ENCODE results near the gene UMAD1. TPM values are rescaled to one million over a fixed set of nuclear protein-coding genes. Genes with fewer than 3 reads are reported as not detected.

UMAD1 gene
- polyA plus RNA-seq, 1 of the 3 experiments (the other 2 are of a cell fraction): 13.9 TPM

- H3K9me2 ChIP-seq: no peaks in the 10 kb centered on the region
- H3K79me2 ChIP-seq (ENCODE audit: insufficient read depth): no peaks in the 10 kb centered on the region
- H3K4me1 ChIP-seq (ENCODE audit: control insufficient read depth in 1 of 2, insufficient read depth in 2 of 2, low read depth in 1 of 2, low read length in 1 of 2): peaks cover 5 to 9% of the 10 kb centered on the region in 2 experiments; a peak in 2 of 4 replicates
- H3K27me3 ChIP-seq (ENCODE audit: insufficient read depth): no peaks in the 10 kb centered on the region
- CTCF ChIA-PET: no interaction called here
- no peaks in the 10 kb centered on the region for H3K36me3 ChIP-seq (replicated peaks in 1 of 2; ENCODE audit: control insufficient read depth in 1 of 2, insufficient read depth in 2 of 2, low read length in 1 of 2)
- DNase-seq: no peak
- no peaks in the 10 kb centered on the region for H4K20me1 ChIP-seq (ENCODE audit: insufficient read depth)
- no peak overlapping the region for H2AFZ ChIP-seq (ENCODE audit: low read depth)
- H3K4me2 ChIP-seq: no peak overlapping the region
- WGBS (ENCODE audit: low lambda C conversion rate): 94% methylated on average over 2 of the region's 2 CpGs
- H3K27ac ChIP-seq (ENCODE audit: low read depth in 2 of 2, low read length in 1 of 2): no peak overlapping the region
- TF ChIP-seq RXRA (IDR thresholded peaks at IDR 0.05; ENCODE audit: borderline replicate concordance, low read depth) (no peak), MXI1 (IDR thresholded peaks at IDR 0.05; ENCODE audit: low read depth, low read length) (no peak), USF2 (IDR thresholded peaks at IDR 0.05; ENCODE audit: borderline replicate concordance, low read depth, low read length) (no peak), JUND (IDR thresholded peaks at IDR 0.05) (no peak), CHD2 (IDR thresholded peaks at IDR 0.05; ENCODE audit: low read length, partially characterized antibody) (no peak), EZH2phosphoT487 (IDR thresholded peaks at IDR 0.05; ENCODE audit: borderline replicate concordance, low read depth) (no peak), PBX3 (IDR thresholded peaks at IDR 0.05) (no peak), FOSL2 (IDR thresholded peaks at IDR 0.05; ENCODE audit: borderline replicate concordance, low read depth) (no peak)
- H3K9ac ChIP-seq: no peak overlapping the region
- peaks cover 4% of the 10 kb centered on the region for H3F3A ChIP-seq (replicated peaks; ENCODE audit: insufficient read depth)
- no peak overlapping the region for H3K4me3 ChIP-seq (ENCODE audit: low read depth in 2 of 2, low read length in 1 of 2)
- POLR2A ChIA-PET: no interaction called here
- no peaks in the 10 kb centered on the region for H3K9me3 ChIP-seq
These were observed 152.7 kb downstream of the UMAD1 start for GRCh38 chr7:7793249-7793648.

- Histone ChIP-seq H3K9me3 (no peaks in the 10 kb centered on the region), H3F3A (replicated peaks; ENCODE audit: insufficient read depth) (peaks cover 4% of the 10 kb centered on the region), H3K4me2 (no peak overlapping the region), H4K20me1 (ENCODE audit: insufficient read depth) (no peaks in the 10 kb centered on the region), H3K4me1 (ENCODE audit: control insufficient read depth in 1 of 2, insufficient read depth in 2 of 2, low read depth in 1 of 2, low read length in 1 of 2) (peaks cover 9 to 10% of the 10 kb centered on the region in 2 experiments; a peak in 3 of 4 replicates), H3K9ac (no peak overlapping the region), H3K4me3 (ENCODE audit: low read depth in 2 of 2, low read length in 1 of 2) (no peak overlapping the region), H3K27me3 (ENCODE audit: insufficient read depth) (no peaks in the 10 kb centered on the region), H2AFZ (ENCODE audit: low read depth) (no peak overlapping the region), H3K27ac (ENCODE audit: low read depth in 2 of 2, low read length in 1 of 2) (no peak overlapping the region), H3K79me2 (ENCODE audit: insufficient read depth) (no peaks in the 10 kb centered on the region), H3K9me2 (no peaks in the 10 kb centered on the region), H3K36me3 (replicated peaks in 1 of 2; ENCODE audit: control insufficient read depth in 1 of 2, insufficient read depth in 2 of 2, low read length in 1 of 2) (no peaks in the 10 kb centered on the region)
- CTCF ChIA-PET: no interaction called here
- POLR2A ChIA-PET: no interaction called here
- TF ChIP-seq TCF12 (IDR thresholded peaks at IDR 0.05) (peak; percentile 25; the same call in 1 of the 2 replicates), RAD21 (IDR thresholded peaks at IDR 0.05; ENCODE audit: low read length) (no peak)
- 82% methylated on average over 1 of the region's 1 CpG for whole genome bisulfite sequencing (ENCODE audit: low lambda C conversion rate)
- DNase-seq: no peak
These were observed 153.4 kb downstream of the UMAD1 start for GRCh38 chr7:7793921-7794320.

- no peak overlapping the region for H3K4me3 ChIP-seq (ENCODE audit: low read depth in 2 of 2, low read length in 1 of 2)
- 90% methylated on average over 2 of the region's 2 CpGs for WGBS (ENCODE audit: low lambda C conversion rate)
- H2AFZ ChIP-seq (ENCODE audit: low read depth): no peak overlapping the region
- H3K4me2 ChIP-seq: no peak overlapping the region; the same call in 1 of the 2 replicates
- H3K9me3 ChIP-seq: no peaks in the 10 kb centered on the region
- peak overlapping the region in 1 of 2 experiments; percentile 27; a peak in 2 of 4 replicates for H3K27ac ChIP-seq (ENCODE audit: low read depth in 2 of 2, low read length in 1 of 2)
- peaks cover 9 to 15% of the 10 kb centered on the region in 2 experiments; a peak in 3 of 4 replicates for H3K4me1 ChIP-seq (ENCODE audit: control insufficient read depth in 1 of 2, insufficient read depth in 2 of 2, low read depth in 1 of 2, low read length in 1 of 2)
- no peak overlapping the region for H3K9ac ChIP-seq
- H3F3A ChIP-seq (replicated peaks; ENCODE audit: insufficient read depth): peaks cover 4% of the 10 kb centered on the region
- no peak for DNase-seq
- no peaks in the 10 kb centered on the region for H3K9me2 ChIP-seq
- no peaks in the 10 kb centered on the region for H3K27me3 ChIP-seq (ENCODE audit: insufficient read depth)
- no peaks in the 10 kb centered on the region for H4K20me1 ChIP-seq (ENCODE audit: insufficient read depth)
- no peaks in the 10 kb centered on the region for H3K79me2 ChIP-seq (ENCODE audit: insufficient read depth)
- ChIA-PET POLR2A (no interaction called here), CTCF (interaction anchor here (1.1 kb wide), 1 partner anchor 10 kb away, joined by 3 read pairs; no protein-coding TSS in a partner anchor)
- no peaks in the 10 kb centered on the region for H3K36me3 ChIP-seq (replicated peaks in 1 of 2; ENCODE audit: control insufficient read depth in 1 of 2, insufficient read depth in 2 of 2, low read length in 1 of 2)
- TF ChIP-seq JUND (IDR thresholded peaks at IDR 0.05) (no peak), GABPA (IDR thresholded peaks at IDR 0.05; ENCODE audit: low read depth) (no peak), FOSL2 (IDR thresholded peaks at IDR 0.05; ENCODE audit: borderline replicate concordance, low read depth) (no peak), CTCF (IDR thresholded peaks at IDR 0.05) (no peak), ELF1 (IDR thresholded peaks at IDR 0.05) (no peak), IRF3 (IDR thresholded peaks at IDR 0.05; ENCODE audit: low read depth, low read length) (no peak), RAD21 (IDR thresholded peaks at IDR 0.05; ENCODE audit: low read length) (no peak), SIN3A (IDR thresholded peaks at IDR 0.05; ENCODE audit: borderline replicate concordance, low read depth, low read length) (no peak), RFX5 (IDR thresholded peaks at IDR 0.05; ENCODE audit: low read length) (no peak), FOXJ3 (CRISPR knock-in tag; IDR thresholded peaks at IDR 0.05) (no peak)
These were observed 154.7 kb downstream of the UMAD1 start for GRCh38 chr7:7795203-7795602.
